Measurements from ENCODE around the gene SLC44A4. TPM values are rescaled to one million over a fixed set of nuclear protein-coding genes. Genes with fewer than 3 reads are reported as not detected.
"Not testable (repeated sequence)": the region's sequence is repeated elsewhere in the genome, so short reads cannot be mapped to it uniquely, and the experiment has no call there.

SLC44A4 gene
- polyA plus RNA-seq, 2 of the 4 experiments (the other 2 are of a cell fraction) = 0.27 TPM; not detected in 1

- H3K4me2 ChIP-seq = no peak overlapping the region
- ATAC-seq (peak in 1 of 2 experiments; percentile 40; a peak in 3 of 6 replicates), DNase-seq (ENCODE audit: low read depth in 1 of 2, low spot score in 1 of 2) (no peak), FAIRE-seq (no peak)
- no peak overlapping the region for H3K4me3 ChIP-seq
- no peak for TF ChIP-seq ZFP36 (IDR thresholded peaks at IDR 0.05; ENCODE audit: borderline replicate concordance, partially characterized antibody)
- no peak for TF ChIP-seq BCL3 (IDR thresholded peaks at IDR 0.05)
- TF ChIP-seq ZSCAN20 (CRISPR knock-in tag; IDR thresholded peaks at IDR 0.05) = no peak
- TF ChIP-seq POLR2A (IDR thresholded peaks at IDR 0.05; ENCODE audit: low read length) = no peak
- POLR2A ChIA-PET = no interaction called here
- 67% methylated on average over 9 of the region's 9 CpGs for WGBS (ENCODE audit: missing lambda C conversion rate)
- H3K27ac ChIP-seq = no peak overlapping the region
- no peaks in the 10 kb centered on the region for H3K9me3 ChIP-seq
- H3K4me1 ChIP-seq = no peaks in the 10 kb centered on the region
- CTCF ChIA-PET = interaction anchor here (1.0 to 2.0 kb wide), 3 partner anchors 8 to 81 kb away, joined by 4 to 11 read pairs (median 6); partner anchors contain the start of gene NEU1
These were observed 7.6 kb downstream of the SLC44A4 start for GRCh38 chr6:31871046-31871659.

GRCh38 chr6:31870385-31870921 is 8.3 kb downstream of the SLC44A4 start:
- ChIA-PET CTCF (interaction anchor here (1.0 to 1.9 kb wide), 2 partner anchors 19 to 82 kb away, joined by 4 to 11 read pairs; no protein-coding TSS in a partner anchor), POLR2A (no interaction called here)
- FAIRE-seq (no peak), DNase-seq (ENCODE audit: low read depth in 1 of 2, low spot score in 1 of 2) (no peak), ATAC-seq (peak; percentile 55 to 68; a peak in 4 of 6 replicates)
- WGBS (ENCODE audit: missing lambda C conversion rate) = 67% methylated on average over 1 of the region's 16 CpGs
- Histone ChIP-seq H3K27ac (no peak overlapping the region), H3K4me1 (no peaks in the 10 kb centered on the region), H3K4me2 (no peak overlapping the region), H3K9me3 (no peaks in the 10 kb centered on the region), H3K4me3 (no peak overlapping the region)
- TF ChIP-seq USF2 (IDR thresholded peaks at IDR 0.05) (no peak), RAD21 (conservative IDR thresholded peaks at IDR 0.05 in 1 of 2, IDR thresholded peaks at IDR 0.05 in 1 of 2) (0 out of 5 replicates have a peak, but pooled peaks of 1 of the 2 experiments have one; percentile 4)

- no peak overlapping the region for H3K27ac ChIP-seq
- no peak for TF ChIP-seq FOSB (CRISPR knock-in tag; IDR thresholded peaks at IDR 0.05)
- TF ChIP-seq MYC (IDR thresholded peaks at IDR 0.05; ENCODE audit: borderline replicate concordance, low read length) = no peak
- TF ChIP-seq TP53 (CRISPR knock-in tag; IDR thresholded peaks at IDR 0.05) = no peak
- no peak for TF ChIP-seq ZC3H11A (IDR thresholded peaks at IDR 0.05)
- no peak for TF ChIP-seq NR3C1 (IDR thresholded peaks at IDR 0.05)
- no peak for TF ChIP-seq EHMT2 (IDR thresholded peaks at IDR 0.05; ENCODE audit: low read depth)
- 68% methylated on average over 6 of the region's 8 CpGs for WGBS (ENCODE audit: missing lambda C conversion rate)
- FAIRE-seq (no peak), ATAC-seq (no peak), DNase-seq (ENCODE audit: low read depth in 1 of 2, low spot score in 1 of 2) (no peak)
- H3K4me1 ChIP-seq = no peaks in the 10 kb centered on the region; the same call in 2 of the 3 replicates
- H3K4me2 ChIP-seq = no peak overlapping the region
- CTCF ChIA-PET = interaction anchor here (1.1 kb wide), 1 partner anchor 323 kb away, joined by 3 read pairs; the partner anchor contains the start of gene ATP6V1G2
- no peaks in the 10 kb centered on the region for H3K9me3 ChIP-seq
- H3K4me3 ChIP-seq = no peak overlapping the region
- POLR2A ChIA-PET = no interaction called here
These were observed 9.5 kb downstream of the SLC44A4 start for GRCh38 chr6:31869343-31869742.

- ATAC-seq; H3K4me2 ChIP-seq; H3K4me1 ChIP-seq; H3K4me3 ChIP-seq; H3K9me3 ChIP-seq; FAIRE-seq; H3K27ac ChIP-seq; DNase-seq (ENCODE audit: low read depth in 1 of 2, low spot score in 1 of 2); POLR2A ChIA-PET: not testable (repeated sequence)
- 100% methylated on average over 1 of the region's 1 CpG for WGBS (ENCODE audit: missing lambda C conversion rate)
- CTCF ChIA-PET = interaction anchor here (1.1 kb wide), 1 partner anchor 322 kb away, joined by 3 read pairs; the partner anchor contains the start of gene ATP6V1G2
These were observed 10.2 kb downstream of the SLC44A4 start for GRCh38 chr6:31868658-31868971.
